ENCODE data around the gene PRMT2.

Gene PRMT2

GRCh38 chr21:46656820-46657219 lies 21.3 kb downstream of the PRMT2 start:
- Histone ChIP-seq H3K4me3 (no peak overlapping the region), H3K9me3 (ENCODE audit: low read depth, low read length) (peaks cover 14% of the 10 kb centered on the region), H3K36me3 (ENCODE audit: insufficient read depth, low read length) (peaks cover 57% of the 10 kb centered on the region), H3K27ac (no peak overlapping the region), H3K9ac (ENCODE audit: insufficient read length) (no peak overlapping the region)
- no peak for TF ChIP-seq EZH2 (IDR thresholded peaks at IDR 0.05)
- TF ChIP-seq POLR2AphosphoS5 (IDR thresholded peaks at IDR 0.05; ENCODE audit: borderline replicate concordance, low read depth, low read length) = no peak
- TF ChIP-seq FOXP2 (optimal IDR thresholded peaks at IDR 0.05; ENCODE audit: control extremely low read depth, extremely low read length, insufficient read depth) = no peak
- no peak for DNase-seq (ENCODE audit: low read depth, low spot score)

GRCh38 chr21:46660505-46660904 lies 25.0 kb downstream of the PRMT2 start:
- H3K4me3 ChIP-seq = no peak overlapping the region
- peak overlapping the region; percentile 85 for H3K27ac ChIP-seq
- TF ChIP-seq FOXP2 (optimal IDR thresholded peaks at IDR 0.05; ENCODE audit: control extremely low read depth, extremely low read length, insufficient read depth) (no peak), EZH2 (IDR thresholded peaks at IDR 0.05) (no peak), POLR2AphosphoS5 (IDR thresholded peaks at IDR 0.05; ENCODE audit: borderline replicate concordance, low read depth, low read length) (no peak)
- peaks cover 5% of the 10 kb centered on the region for H3K9me3 ChIP-seq (ENCODE audit: low read depth, low read length)
- peaks cover 42% of the 10 kb centered on the region for H3K36me3 ChIP-seq (ENCODE audit: insufficient read depth, low read length)
- peak overlapping the region; percentile 51 for H3K9ac ChIP-seq (ENCODE audit: insufficient read length)
- DNase-seq (ENCODE audit: low read depth, low spot score) = no peak

- DNase-seq (ENCODE audit: low read depth, low spot score) = no peak
- TF ChIP-seq EZH2 (IDR thresholded peaks at IDR 0.05) (no peak), POLR2AphosphoS5 (IDR thresholded peaks at IDR 0.05; ENCODE audit: borderline replicate concordance, low read depth, low read length) (peak; percentile 51; the same call in 1 of the 2 replicates), FOXP2 (optimal IDR thresholded peaks at IDR 0.05; ENCODE audit: control extremely low read depth, extremely low read length, insufficient read depth) (no peak)
- no peaks in the 10 kb centered on the region for H3K9me3 ChIP-seq (ENCODE audit: low read depth, low read length)
- peak overlapping the region; percentile 71 for H3K9ac ChIP-seq (ENCODE audit: insufficient read length)
- peak overlapping the region; percentile 85 for H3K27ac ChIP-seq
- peak overlapping the region; percentile 76 for H3K4me3 ChIP-seq
- H3K36me3 ChIP-seq (ENCODE audit: insufficient read depth, low read length) = peaks cover 39% of the 10 kb centered on the region
Measured at GRCh38 chr21:46661211-46661625, 25.7 kb downstream of the PRMT2 start.

GRCh38 chr21:46661642-46662366 lies 26.3 kb downstream of the PRMT2 start:
- Histone ChIP-seq H3K9me3 (ENCODE audit: low read depth, low read length) (no peaks in the 10 kb centered on the region), H3K4me3 (peak overlapping the region; percentile 76), H3K9ac (ENCODE audit: insufficient read length) (peak overlapping the region; percentile 71), H3K36me3 (ENCODE audit: insufficient read depth, low read length) (peaks cover 33% of the 10 kb centered on the region), H3K27ac (peak overlapping the region; percentile 75)
- no peak for DNase-seq (ENCODE audit: low read depth, low spot score)
- TF ChIP-seq POLR2AphosphoS5 (IDR thresholded peaks at IDR 0.05; ENCODE audit: borderline replicate concordance, low read depth, low read length) = no peak
- TF ChIP-seq EZH2 (IDR thresholded peaks at IDR 0.05) = no peak
- TF ChIP-seq FOXP2 (optimal IDR thresholded peaks at IDR 0.05; ENCODE audit: control extremely low read depth, extremely low read length, insufficient read depth) = no peak

- TF ChIP-seq FOXP2 (optimal IDR thresholded peaks at IDR 0.05; ENCODE audit: control extremely low read depth, extremely low read length, insufficient read depth) (no peak), EZH2 (IDR thresholded peaks at IDR 0.05) (no peak), POLR2AphosphoS5 (IDR thresholded peaks at IDR 0.05; ENCODE audit: borderline replicate concordance, low read depth, low read length) (no peak)
- DNase-seq (ENCODE audit: low read depth, low spot score) = no peak
- peak overlapping the region; percentile 61 for H3K9ac ChIP-seq (ENCODE audit: insufficient read length)
- H3K4me3 ChIP-seq = peak overlapping the region; percentile 76
- H3K27ac ChIP-seq = no peak overlapping the region
- peaks cover 28% of the 10 kb centered on the region for H3K36me3 ChIP-seq (ENCODE audit: insufficient read depth, low read length)
- no peaks in the 10 kb centered on the region for H3K9me3 ChIP-seq (ENCODE audit: low read depth, low read length)
Measured at GRCh38 chr21:46662367-46662654, 26.8 kb downstream of the PRMT2 start.

GRCh38 chr21:46662765-46663500 lies 27.5 kb downstream of the PRMT2 start:
- no peak for TF ChIP-seq FOXP2 (optimal IDR thresholded peaks at IDR 0.05; ENCODE audit: control extremely low read depth, extremely low read length, insufficient read depth)
- no peak for TF ChIP-seq EZH2 (IDR thresholded peaks at IDR 0.05)
- Histone ChIP-seq H3K4me3 (peak overlapping the region; percentile 76), H3K36me3 (ENCODE audit: insufficient read depth, low read length) (peaks cover 25% of the 10 kb centered on the region)

GRCh38 chr21:46663754-46664153 lies 28.3 kb downstream of the PRMT2 start:
- DNase-seq (ENCODE audit: low read depth, low spot score) = no peak
- peak overlapping the region; percentile 46; the same call in 1 of the 2 replicates for H3K27ac ChIP-seq
- H3K9me3 ChIP-seq (ENCODE audit: low read depth, low read length) = no peaks in the 10 kb centered on the region
- H3K36me3 ChIP-seq (ENCODE audit: insufficient read depth, low read length) = peaks cover 25% of the 10 kb centered on the region
- TF ChIP-seq FOXP2 (optimal IDR thresholded peaks at IDR 0.05; ENCODE audit: control extremely low read depth, extremely low read length, insufficient read depth) = no peak
- TF ChIP-seq POLR2AphosphoS5 (IDR thresholded peaks at IDR 0.05; ENCODE audit: borderline replicate concordance, low read depth, low read length) = no peak
- no peak for TF ChIP-seq EZH2 (IDR thresholded peaks at IDR 0.05)
- H3K4me3 ChIP-seq = no peak overlapping the region
- no peak overlapping the region for H3K9ac ChIP-seq (ENCODE audit: insufficient read length)

More at GRCh38 chr21:46662765-46663500, 27.5 kb downstream of the PRMT2 start:
- Histone ChIP-seq H3K9me3 (ENCODE audit: low read depth, low read length) (no peaks in the 10 kb centered on the region), H3K9ac (ENCODE audit: insufficient read length) (no peak overlapping the region), H3K27ac (0 out of 2 replicates have a peak overlapping the region, but pooled peaks have one; percentile 46)
- DNase-seq (ENCODE audit: low read depth, low spot score) = no peak

GRCh38 chr21:46664316-46664995 lies 29.0 kb downstream of the PRMT2 start:
- H3K36me3 ChIP-seq (ENCODE audit: insufficient read depth, low read length) = peaks cover 25% of the 10 kb centered on the region
- H3K9me3 ChIP-seq (ENCODE audit: low read depth, low read length) = no peaks in the 10 kb centered on the region
- H3K9ac ChIP-seq (ENCODE audit: insufficient read length) = no peak overlapping the region
- no peak for DNase-seq (ENCODE audit: low read depth, low spot score)
- no peak overlapping the region for H3K27ac ChIP-seq
- no peak overlapping the region for H3K4me3 ChIP-seq
- no peak for TF ChIP-seq FOXP2 (optimal IDR thresholded peaks at IDR 0.05; ENCODE audit: control extremely low read depth, extremely low read length, insufficient read depth)

Measured in SK-N-MC (cell line).